SK-N-SH treated with all-trans-retinoic acid at 6 μM for 48 hours (cell line): ENCODE data around the gene NDRG3.

Experiments used
- ARNTL ChIP-seq: fragments of 450-650 bp; formaldehyde crosslinking; IDR thresholded peaks from 2 replicates; pipeline ENCODE4 v1.5.0; 2020; ENCODE audit warnings: low read depth, mild to moderate bottlenecking, moderate library complexity, borderline replicate concordance
- BACH2 ChIP-seq: fragments of 250-450 bp; sonication (Bioruptor Pico); IDR thresholded peaks from 2 replicates; pipeline ENCODE4 v1.9.0; 2021; ENCODE audit warnings: mild to moderate bottlenecking, borderline replicate concordance
- CSRNP3 ChIP-seq: fragments of 250-450 bp; sonication (Bioruptor Pico); IDR thresholded peaks from 2 replicates; pipeline ENCODE4 v1.5.1; 2021; ENCODE audit warnings: mild to moderate bottlenecking, moderate library complexity
- ESRRG ChIP-seq: fragments of 250-450 bp; sonication (Bioruptor Pico); IDR thresholded peaks from 2 replicates; pipeline ENCODE4 v1.6.1; 2021; ENCODE audit warnings: mild to moderate bottlenecking
- PATZ1 ChIP-seq: fragments of 250-450 bp; sonication (Bioruptor Pico); IDR thresholded peaks from 2 replicates; pipeline ENCODE4 v1.8.0; 2020; ENCODE audit warnings: mild to moderate bottlenecking, moderate library complexity, borderline replicate concordance
- POU6F1 ChIP-seq: fragments of 250-450 bp; sonication (Bioruptor Pico); IDR thresholded peaks from 2 replicates; pipeline ENCODE4 v1.8.0; 2021; ENCODE audit warnings: low read depth, mild to moderate bottlenecking, moderate library complexity, borderline replicate concordance
- PPARA ChIP-seq: fragments of 250-450 bp; sonication (Bioruptor Pico); IDR thresholded peaks from 2 replicates; pipeline ENCODE4 v1.5.0; 2020; ENCODE audit warnings: mild to moderate bottlenecking, borderline replicate concordance
- RARB ChIP-seq: fragments of 250-450 bp; sonication (Bioruptor Pico); IDR thresholded peaks from 2 replicates; pipeline ENCODE4 v1.8.0; 2021; ENCODE audit warnings: mild to moderate bottlenecking, moderate library complexity
- TCF4 ChIP-seq: fragments of 250-450 bp; sonication (Bioruptor Pico); IDR thresholded peaks from 2 replicates; pipeline ENCODE4 v1.8.0; 2021; ENCODE audit warnings: mild to moderate bottlenecking, moderate library complexity, borderline replicate concordance
- TOX ChIP-seq: fragments of 250-450 bp; sonication (Bioruptor Pico); IDR thresholded peaks from 2 replicates; pipeline ENCODE4 v1.8.0; 2021; ENCODE audit warnings: mild to moderate bottlenecking, moderate library complexity, borderline replicate concordance
- TSHZ2 ChIP-seq: fragments of 250-450 bp; sonication (Bioruptor Pico); IDR thresholded peaks from 2 replicates; pipeline ENCODE4 v1.5.0; 2020; ENCODE audit warnings: mild to moderate bottlenecking, moderate library complexity
- ZFP3 ChIP-seq: fragments of 250-450 bp; sonication (Bioruptor Pico); IDR thresholded peaks from 2 replicates; pipeline ENCODE4 v1.5.0; 2020; ENCODE audit warnings: mild to moderate bottlenecking, moderate library complexity
- ZNF70 ChIP-seq: fragments of 450-650 bp; formaldehyde crosslinking; IDR thresholded peaks from 2 replicates; pipeline ENCODE4 v1.5.0; 2020; ENCODE audit warnings: mild to moderate bottlenecking, moderate library complexity

GRCh38 chr20:36654506-36654905, 91.4 kb downstream of the NDRG3 start:
- no peak for TF ChIP-seq ZFP3 (CRISPR knock-in tag)
- TF ChIP-seq TOX, result no peak
- TF ChIP-seq TCF4 (CRISPR knock-in tag), result no peak
- TF ChIP-seq RARB (CRISPR knock-in tag), result no peak
- TF ChIP-seq PATZ1 (CRISPR knock-in tag), result no peak
- TF ChIP-seq POU6F1 (CRISPR knock-in tag), result no peak
- no peak for TF ChIP-seq BACH2 (CRISPR knock-in tag)
- TF ChIP-seq ZNF70 (CRISPR knock-in tag), result no peak
- TF ChIP-seq PPARA (CRISPR knock-in tag), result no peak
- no peak for TF ChIP-seq ARNTL (CRISPR knock-in tag)
- TF ChIP-seq TSHZ2, result no peak
- TF ChIP-seq CSRNP3 (CRISPR knock-in tag), result no peak
- TF ChIP-seq ESRRG, result no peak
